H54 (cell line): ENCODE measurements around the gene TRIM73.
A peak's percentile ranks its signal among the peaks of the same experiment; 100 is the strongest.
"Not testable (repeated sequence)": the region's sequence is repeated elsewhere in the genome, so short reads cannot be mapped to it uniquely, and the experiment has no call there.

Experiments used
- DNase-seq: peaks from one replicate; pipeline ENCODE4 v3.0.0; 2011; ENCODE audit warnings: low spot score, mixed read lengths; ENCODE audit not compliant: insufficient read length
- FAIRE-seq: peaks from 3 replicates; lab custom pipeline; 2011; peaks lifted over from hg19 to GRCh38; lab: Jason Lieb, UNC

Gene TRIM73

DNA sequence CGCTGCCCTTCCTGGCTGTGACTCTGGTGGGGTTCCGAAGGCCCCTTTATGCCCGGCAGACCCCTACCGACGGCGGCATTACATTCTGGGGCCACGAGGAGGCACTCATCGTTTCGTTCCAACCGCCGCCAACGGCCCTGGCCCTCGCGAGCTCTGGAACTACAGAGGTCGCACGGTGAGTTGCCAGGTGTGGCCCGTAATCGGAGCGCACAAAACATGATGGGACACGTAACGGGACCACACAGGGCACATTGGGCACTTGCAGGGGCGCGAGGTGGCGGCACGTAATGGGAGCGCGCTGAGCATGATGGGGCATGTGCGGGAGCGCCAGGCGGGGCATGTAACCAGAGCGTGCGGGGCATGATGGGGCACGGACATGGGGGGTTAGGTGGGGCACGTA, at the start of gene TRIM73:
TRIM73 (plus strand) TSS at position 301 of the 400 bp plus-strand sequence. CDS start 3,305 bp downstream, outside the sequence.
- not testable (repeated sequence) for DNase-seq, FAIRE-seq

DNA sequence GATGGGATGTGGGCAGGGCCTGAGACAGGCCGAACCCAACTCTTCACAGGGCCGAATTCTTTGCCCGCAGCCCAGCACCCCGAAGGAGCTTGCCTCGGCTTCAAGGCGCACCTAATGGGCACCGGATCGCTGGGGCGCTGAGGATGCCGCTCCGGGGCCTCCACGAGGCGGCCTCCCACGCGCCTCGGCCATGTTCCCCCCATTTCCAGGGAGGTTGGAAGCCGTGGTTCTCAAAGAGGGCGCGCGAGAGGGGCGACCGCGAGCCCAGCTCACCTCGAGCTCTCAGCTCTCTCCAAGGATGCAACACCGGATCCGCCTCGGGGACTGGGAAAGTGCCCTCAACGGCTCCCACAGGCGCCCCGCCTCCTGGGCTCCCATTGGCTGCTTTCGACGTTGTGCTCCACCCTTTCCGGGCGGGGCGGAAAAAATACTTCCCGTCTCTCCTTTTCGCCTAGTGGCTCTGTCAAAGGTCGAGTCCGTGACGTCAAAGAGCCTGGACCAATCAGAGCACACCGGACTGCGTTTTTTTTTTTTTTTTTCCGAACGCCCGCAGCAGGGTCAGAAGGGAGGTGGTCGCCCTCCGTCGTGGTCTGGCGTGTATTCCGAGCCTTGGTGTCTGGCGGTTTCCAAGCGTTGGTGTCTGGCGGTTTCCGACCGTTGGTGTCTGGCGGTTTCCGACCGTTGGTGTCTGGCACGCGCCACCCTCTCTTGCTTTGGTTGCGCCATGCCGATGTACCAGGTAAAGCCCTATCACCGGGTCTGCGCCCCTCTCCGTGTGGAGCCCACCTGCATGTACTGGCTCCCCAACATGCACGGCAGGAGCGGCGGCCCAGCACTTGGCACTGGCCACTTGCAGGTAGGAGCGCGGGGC, 36.5 kb upstream of the TRIM73 start:
- not testable (repeated sequence) for DNase-seq
- FAIRE-seq = peak; percentile 27

DNA sequence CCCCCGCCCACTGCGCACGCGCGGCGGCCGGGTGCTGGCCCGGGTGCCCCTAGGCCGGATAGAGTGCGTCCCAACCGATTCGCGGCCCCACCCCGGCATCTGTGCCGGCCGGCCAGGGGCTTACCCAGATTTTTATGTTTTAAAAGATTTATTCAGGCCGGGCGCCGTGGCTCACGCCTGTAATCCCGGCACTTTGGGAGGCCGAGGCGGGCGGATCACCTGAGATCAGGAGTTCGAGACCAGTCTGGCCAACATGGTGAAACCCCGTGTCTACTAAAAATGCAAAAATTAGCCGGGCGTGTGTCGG, 35.9 kb upstream of the TRIM73 start:
- not testable (repeated sequence) for FAIRE-seq, DNase-seq

DNA sequence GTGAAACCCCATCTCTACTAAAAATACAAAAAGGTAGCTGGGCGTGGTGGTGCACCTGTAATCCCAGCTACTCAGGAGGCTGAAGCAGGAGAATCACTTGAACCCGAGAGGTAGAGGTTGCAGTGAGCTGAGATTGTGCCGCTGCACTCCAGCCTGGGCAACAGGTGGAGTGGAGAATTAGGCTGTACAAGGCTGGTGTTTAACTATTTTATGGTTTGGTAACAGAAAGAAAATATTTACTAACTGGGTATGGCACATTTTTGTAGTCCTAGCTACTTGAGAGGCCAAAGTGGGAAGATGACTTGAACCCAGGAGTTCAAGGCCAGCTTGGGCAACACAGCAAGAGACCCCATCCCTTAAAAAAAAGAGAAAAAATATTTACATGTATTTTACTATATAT, 31.4 kb upstream of the TRIM73 start:
- not testable (repeated sequence) for FAIRE-seq, DNase-seq

DNA sequence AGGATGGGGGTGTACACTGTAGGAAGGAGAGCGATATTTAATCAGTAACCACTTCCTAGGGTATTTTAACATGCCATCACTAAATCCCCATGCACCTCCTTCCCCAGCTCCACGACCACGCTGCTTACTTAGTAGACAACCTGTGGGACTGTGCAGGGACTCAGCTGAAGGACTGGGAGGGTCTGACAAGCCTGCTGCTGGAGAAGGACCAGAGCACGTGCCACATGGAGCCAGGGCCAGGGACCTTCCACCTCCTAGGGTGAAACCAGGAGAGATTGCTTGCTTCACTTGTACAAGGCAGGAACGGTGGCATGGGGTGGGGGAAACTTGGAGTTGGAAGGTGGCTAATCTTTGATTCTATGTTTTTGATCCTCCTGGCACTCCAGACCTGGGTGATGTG, 28.8 kb upstream of the TRIM73 start:
- FAIRE-seq, DNase-seq: not testable (repeated sequence)

DNA sequence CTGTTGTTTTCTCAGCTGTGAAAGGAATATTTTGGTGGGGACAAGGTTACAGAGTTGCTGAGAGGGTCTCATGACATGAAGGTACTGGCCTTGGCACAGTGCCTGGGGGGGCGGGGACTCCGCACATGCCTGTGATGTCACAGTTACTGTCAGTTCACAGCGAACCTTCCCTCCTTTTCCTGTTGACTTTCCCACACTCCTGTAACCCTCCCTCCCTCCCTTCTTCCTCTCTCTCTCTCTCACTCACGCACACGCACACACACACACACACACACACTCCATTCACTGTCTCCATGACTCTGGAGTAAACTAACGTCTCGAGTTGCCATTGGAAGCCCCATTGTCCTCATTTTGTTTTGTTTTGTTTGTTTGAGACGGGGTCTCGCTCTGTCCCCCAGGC, 28.1 kb upstream of the TRIM73 start:
- not testable (repeated sequence) for FAIRE-seq, DNase-seq

DNA sequence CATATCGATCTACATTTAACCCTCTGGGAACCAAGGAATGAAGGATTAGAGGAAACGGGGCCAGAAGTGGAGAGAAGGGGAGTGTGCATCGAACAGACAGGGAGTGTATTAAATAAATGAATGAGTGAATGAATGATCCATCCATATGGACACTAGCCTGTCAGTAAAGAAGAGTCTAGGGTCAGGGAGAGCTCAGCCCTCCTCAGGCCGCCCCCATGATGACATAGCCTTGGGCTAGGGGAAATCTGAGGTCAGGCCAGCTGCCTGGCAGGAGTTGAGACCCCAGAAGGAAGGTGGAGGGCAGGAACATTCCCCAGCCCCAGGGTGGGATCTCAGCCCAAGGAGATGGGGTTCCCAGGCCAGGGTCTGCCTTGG, 21.3 kb upstream of the TRIM73 start:
- FAIRE-seq, DNase-seq: not testable (repeated sequence)

DNA sequence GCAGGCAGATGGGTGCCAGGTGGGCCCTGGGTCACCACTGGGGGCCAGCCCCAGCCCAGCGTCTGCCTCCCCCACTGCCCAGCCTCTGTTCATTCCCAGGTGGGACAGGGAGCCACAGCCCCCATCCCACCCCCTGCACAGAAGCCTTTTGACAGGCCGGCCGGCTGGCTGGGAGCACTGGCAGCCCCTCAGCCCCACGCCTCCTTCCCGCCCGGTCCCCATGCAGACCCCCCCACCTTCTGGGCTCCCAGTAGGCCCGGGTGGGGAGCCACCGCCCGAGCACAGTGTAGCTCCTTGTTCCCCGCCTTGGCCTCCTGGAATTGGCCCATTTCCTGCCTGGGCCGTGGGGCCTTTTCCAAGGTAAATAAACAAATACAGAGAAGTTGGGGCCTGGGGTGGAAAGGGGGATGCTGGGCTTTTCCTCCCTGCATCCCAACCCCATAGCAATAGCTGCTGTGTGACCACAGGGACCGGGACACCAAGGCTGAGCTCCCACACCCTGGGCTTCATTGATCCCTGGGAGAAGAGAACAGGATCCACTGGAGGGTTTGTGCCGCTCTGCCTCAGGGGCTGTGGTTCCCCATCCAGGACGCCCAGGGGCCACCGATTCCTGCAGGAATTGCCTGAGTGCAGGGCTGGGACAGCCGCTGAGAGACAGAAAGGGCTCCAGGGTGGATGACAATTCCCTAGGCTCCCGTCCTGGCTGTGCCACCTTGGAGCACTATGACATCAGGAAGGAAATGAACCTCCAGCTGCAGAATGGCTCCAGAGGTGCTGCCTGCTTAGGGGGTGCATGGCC, 20.7 kb upstream of the TRIM73 start:
- FAIRE-seq, DNase-seq: not testable (repeated sequence)

DNA sequence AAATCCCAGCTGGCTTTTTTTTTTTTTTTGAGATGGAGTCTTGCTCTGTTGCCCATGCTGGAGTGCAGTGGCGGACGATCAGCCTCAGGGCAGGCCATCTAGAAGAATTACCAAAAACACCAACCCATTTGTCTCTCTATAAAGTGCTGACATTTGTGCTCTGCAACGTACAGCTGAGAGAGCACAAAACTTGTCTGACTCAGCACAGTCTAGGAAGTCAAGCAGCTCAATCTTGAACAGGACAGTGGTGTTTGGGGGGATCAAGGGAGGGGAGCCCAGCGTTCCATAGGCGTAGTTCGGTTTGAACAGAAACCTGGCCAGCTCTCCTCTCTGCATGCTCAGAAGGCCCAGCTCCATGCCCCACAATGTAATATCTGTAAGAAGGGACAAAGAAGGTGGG, 2.2 kb upstream of the TRIM73 start:
- FAIRE-seq, DNase-seq: not testable (repeated sequence)

DNA sequence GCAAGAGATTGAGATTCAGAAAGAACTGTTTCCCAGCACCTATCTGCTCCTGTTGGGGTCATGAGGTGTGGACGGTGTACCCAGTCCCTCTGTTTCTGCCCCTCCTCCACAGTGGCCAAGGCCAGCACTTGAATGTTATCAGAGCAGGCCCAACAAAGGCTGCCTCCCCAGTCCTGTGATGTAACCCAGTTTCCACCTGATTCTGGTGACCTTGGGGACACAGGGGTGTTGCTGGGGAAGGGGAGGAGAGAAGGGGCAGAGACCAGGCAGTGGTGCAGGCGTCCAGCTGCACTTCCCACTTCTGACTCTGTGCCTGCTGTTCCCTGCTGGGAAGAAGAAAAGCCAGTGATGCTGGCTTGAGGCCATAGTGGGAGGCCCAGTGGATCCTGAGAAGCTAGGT, 2.4 kb downstream of the TRIM73 start:
- not testable (repeated sequence) for FAIRE-seq, DNase-seq

DNA sequence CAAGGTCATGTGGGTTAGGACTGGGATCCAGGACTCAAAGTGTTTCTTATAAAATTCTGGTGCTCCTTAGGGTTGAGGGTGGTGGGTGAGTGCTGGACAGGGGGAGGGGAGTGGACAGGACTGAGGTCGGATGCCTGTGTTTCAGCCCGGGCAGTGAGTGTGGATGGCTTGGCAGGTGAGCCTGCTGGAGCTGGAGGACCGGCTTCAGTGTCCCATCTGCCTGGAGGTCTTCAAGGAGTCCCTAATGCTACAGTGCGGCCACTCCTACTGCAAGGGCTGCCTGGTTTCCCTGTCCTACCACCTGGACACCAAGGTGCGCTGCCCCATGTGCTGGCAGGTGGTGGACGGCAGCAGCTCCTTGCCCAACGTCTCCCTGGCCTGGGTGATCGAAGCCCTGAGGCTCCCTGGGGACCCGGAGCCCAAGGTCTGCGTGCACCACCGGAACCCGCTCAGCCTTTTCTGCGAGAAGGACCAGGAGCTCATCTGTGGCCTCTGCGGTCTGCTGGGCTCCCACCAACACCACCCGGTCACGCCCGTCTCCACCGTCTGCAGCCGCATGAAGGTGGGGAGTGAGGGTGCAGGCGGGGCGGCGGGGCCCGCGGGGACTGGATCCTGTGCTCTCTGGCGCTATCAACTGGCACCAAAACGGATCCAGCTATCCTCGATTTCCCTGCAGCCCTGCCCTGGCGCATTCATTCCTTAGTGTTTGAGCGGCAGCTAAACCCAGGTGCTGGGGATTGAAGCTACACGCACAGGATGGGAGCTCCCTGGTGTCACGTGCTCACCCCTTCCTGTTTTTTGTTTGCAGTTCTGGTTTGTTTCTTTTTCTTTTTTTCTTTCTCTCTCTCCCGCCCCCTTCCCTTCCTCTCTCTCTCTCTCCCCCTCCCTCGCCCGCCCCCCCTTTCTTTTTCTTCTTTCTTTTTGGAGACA, 3.6 kb downstream of the TRIM73 start:
- not testable (repeated sequence) for DNase-seq, FAIRE-seq

DNA sequence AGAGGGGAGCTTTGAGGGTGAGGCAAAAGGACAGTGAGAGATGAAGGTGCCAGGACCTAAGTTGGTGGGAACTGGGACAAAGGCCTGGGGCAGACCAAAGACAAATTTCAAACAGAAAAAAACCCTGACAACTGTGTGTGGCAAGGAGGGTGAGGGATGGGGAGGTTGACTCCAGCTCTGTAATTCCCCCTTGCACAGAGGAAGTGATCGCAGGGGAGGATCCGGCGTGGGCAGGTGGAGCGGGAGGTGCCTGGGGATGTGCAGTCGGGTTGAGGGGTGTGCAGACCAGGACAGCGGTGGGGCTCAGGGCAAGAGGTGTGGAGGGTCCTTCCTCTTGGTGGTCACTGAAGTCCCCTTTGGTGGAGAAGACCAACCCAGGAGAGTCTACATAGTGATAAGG, 5.1 kb downstream of the TRIM73 start:
- DNase-seq, FAIRE-seq: not testable (repeated sequence)

DNA sequence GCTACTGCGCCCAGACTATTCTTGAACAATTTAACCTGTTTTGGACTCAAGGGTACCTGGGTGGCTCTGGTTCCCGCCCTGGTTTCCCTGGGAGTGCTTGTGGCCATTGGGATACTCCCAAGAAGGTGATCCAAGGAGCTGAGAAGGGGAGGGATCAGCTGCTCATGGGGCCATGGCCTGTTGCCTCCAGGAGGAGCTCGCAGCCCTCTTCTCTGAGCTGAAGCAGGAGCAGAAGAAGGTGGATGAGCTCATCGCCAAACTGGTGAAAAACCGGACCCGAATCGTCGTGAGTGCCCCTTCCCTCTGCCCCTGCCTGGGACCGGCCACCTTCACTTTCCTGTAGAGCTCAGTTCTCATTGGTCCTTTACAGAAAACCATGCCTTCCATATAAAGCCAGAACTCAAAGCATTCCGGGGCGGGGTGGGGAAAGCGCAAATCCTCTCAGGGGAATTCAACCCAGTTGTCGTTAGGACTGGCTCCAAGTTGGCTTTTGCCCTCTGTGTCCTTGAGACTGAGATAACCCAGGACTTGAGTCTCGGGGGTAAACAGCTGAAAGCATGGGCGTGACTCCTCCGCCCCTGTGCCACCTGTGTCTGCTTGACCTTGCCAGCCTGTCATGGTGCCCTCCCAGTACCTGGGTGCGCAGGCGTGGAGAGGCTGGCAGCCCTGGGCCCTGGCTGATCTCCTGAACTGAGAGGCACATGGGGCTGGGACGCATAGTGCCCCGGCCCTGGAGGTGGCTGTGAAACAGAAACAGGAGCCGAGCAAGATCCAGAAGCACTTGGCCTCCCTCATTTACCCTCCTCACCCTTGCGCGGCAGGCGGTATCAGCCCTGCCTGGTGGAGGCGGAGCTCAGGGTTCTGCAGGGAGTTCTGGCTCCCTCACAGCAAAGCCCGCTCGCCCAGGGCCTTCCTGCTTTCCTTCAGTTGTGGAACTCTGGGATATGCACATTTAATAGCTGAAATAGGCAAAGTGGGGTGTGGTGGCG, 8.3 kb downstream of the TRIM73 start:
- not testable (repeated sequence) for FAIRE-seq, DNase-seq

DNA sequence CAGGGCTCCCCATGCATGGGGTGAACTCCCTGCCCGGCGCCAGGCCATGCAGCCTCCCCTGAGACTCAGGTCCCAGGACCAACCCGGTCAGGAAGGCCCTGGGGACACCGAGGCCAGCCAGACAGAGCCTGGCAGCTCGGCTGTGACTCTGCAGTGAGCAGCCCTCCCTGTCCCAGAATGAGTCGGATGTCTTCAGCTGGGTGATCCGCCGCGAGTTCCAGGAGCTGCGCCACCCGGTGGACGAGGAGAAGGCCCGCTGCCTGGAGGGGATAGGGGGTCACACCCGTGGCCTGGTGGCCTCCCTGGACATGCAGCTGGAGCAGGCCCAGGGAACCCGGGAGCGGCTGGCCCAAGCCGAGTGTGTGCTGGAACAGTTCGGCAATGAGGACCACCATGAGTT, 9.2 kb downstream of the TRIM73 start:
- not testable (repeated sequence) for DNase-seq, FAIRE-seq

DNA sequence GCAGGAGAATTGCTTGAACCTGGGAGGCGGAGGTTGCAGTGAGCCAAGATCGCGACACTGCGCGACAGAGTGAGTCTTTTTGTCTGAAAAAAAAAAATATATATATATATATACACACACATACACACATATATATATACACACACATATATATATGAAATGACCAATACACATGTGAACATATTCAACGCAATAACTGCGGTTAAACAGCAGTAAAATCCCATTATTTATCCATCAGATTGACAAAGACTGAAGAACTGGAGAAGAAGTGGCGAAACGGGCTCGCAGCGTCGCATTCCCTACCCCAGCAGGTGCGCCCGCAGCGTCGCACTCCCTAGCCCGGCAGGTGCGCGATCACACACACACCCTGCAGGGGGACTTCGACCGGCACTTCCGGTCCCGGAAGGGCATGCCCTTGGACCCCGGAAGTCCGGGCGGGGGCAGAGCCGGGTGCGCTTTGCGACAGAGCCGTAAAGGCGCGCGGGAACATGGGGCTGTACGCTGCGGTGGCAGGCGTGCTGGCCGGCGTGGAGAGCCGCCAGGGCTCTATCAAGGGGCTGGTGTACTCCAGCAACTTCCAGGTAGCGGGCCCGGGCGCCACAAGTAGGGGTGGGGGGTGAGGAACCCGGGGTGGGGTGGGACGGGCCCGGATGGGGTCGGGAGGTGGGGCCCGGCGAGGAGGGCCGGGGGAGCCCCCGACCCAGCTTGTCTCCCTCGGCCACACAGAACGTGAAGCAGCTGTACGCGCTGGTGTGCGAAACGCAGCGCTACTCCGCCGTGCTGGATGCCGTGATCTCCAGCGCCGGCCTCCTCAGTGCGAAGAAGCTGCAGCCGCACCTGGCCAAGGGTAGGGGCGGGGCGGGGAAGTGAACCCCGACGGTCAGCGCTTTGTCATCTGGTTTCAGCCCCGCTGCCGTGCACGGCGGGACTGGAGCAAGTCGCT, 14.7 kb downstream of the TRIM73 start:
- not testable (repeated sequence) for FAIRE-seq, DNase-seq

DNA sequence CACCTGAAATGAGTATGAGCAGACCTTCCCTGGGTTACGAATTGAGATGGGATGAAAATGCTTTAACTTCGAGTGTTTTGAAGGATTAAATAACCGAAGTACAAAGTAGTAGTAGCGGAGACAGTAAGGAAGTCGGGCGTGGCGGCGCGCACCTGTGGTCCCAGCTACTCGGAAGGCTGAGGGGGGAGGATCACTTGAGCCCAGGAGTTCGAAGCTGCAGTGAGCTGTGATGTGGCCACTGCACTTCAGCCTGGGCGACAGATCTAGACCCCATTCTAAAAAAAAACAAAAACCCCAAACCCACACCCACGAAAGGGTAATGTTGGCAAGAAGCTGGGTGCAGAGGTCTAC, 15.4 kb downstream of the TRIM73 start:
- not testable (repeated sequence) for FAIRE-seq, DNase-seq

DNA sequence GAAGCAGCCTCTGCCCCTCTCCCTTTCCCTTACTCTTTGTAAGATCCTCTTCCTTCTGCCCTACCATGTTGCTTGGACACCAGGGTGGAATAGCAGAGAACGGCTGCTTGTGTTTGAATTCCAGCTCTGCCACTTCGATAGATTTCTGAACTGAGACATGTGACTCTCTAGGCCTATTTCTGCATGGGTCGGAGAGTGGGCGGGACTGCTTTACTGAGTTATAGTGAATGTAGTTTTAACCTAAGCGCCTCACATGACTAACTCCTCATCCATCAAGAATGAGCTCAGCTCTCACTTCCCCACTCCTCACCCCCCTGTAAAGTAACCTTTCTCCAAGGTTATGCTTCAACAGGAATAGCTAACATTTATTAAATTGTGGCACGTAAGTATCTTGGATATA, 18.8 kb downstream of the TRIM73 start:
- not testable (repeated sequence) for DNase-seq, FAIRE-seq
